Prostate gland (tissue), 2 donors: Measurements from ENCODE around the gene TXN2.

Source experiments
- CTCF ChIP-seq, 4 experiments: fragments of 200-600 bp in 2 of 4; fragments of 450-650 bp in 2 of 4; sonication (generic) in 2 of 4; IDR thresholded peaks; 1 replicate in 3 of 4; 2 replicates in 1 of 4; pipeline ENCODE4 v1.5.1; 2016 to 2019; ENCODE audit warnings: antibody characterized with exemption in 4 of 4, mild to moderate bottlenecking in 2 of 4, moderate library complexity in 2 of 4
- POLR2A ChIP-seq: fragments of 450-650 bp; IDR thresholded peaks from one replicate; pipeline ENCODE4 v1.6.1; 2016; ENCODE audit warnings: antibody characterized with exemption, mild to moderate bottlenecking

GRCh38 chr22:36522662-36523061 is 41.2 kb upstream of the TXN2 start:
- no peak for TF ChIP-seq CTCF (IDR thresholded peaks at IDR 0.05)
- TF ChIP-seq POLR2A, result no peak
